SK-N-SH (cell line): ENCODE measurements around the gene SLC35G2.

Experiments
- CTCF ChIP-seq: fragments of 200-600 bp; sonication (generic); IDR thresholded peaks from 2 replicates; pipeline ENCODE4 v1.6.1; 2017; ENCODE audit warnings: antibody characterized with exemption, mild to moderate bottlenecking, moderate library complexity
- ELF1 ChIP-seq: IDR thresholded peaks from 2 replicates; pipeline ENCODE4 v1.4.0; 2012
- EP300 ChIP-seq, 2 experiments: IDR thresholded peaks; 2 replicates each; pipeline versions ENCODE4 v1.4.0 to v1.6.1; 2012; ENCODE audit warnings: borderline replicate concordance in 1 of 2, low read depth in 1 of 2, low read length in 1 of 2
- GABPA ChIP-seq: IDR thresholded peaks from 2 replicates; pipeline ENCODE4 v1.4.0; 2012; ENCODE audit warnings: low read depth, mild to moderate bottlenecking
- NRF1 ChIP-seq: IDR thresholded peaks from 2 replicates; pipeline ENCODE4 v1.6.1; 2012; ENCODE audit warnings: low read depth, mild to moderate bottlenecking, low read length
- POLR2AphosphoS5 ChIP-seq: IDR thresholded peaks from 2 replicates; pipeline ENCODE4 v1.6.1; 2012; ENCODE audit warnings: low read depth, low read length
- TAF1 ChIP-seq: IDR thresholded peaks from 2 replicates; pipeline ENCODE4 v1.6.1; 2012; ENCODE audit warnings: low read depth, mild to moderate bottlenecking, low read length, moderate library complexity, borderline replicate concordance
- TEAD4 ChIP-seq: IDR thresholded peaks from 2 replicates; pipeline ENCODE4 v1.4.0; 2012; ENCODE audit warnings: mild to moderate bottlenecking, borderline replicate concordance; ENCODE audit not compliant: insufficient read depth
- YY1 ChIP-seq: IDR thresholded peaks from 2 replicates; pipeline ENCODE4 v1.4.0; 2012; ENCODE audit warnings: low read depth, mild to moderate bottlenecking
- TF ChIP-seq, protein P1 (sequence below): IDR thresholded peaks from 2 replicates; pipeline ENCODE4 v1.6.1; 2012; ENCODE audit warnings: mild to moderate bottlenecking, low read depth, low read length, moderate library complexity

DNA sequence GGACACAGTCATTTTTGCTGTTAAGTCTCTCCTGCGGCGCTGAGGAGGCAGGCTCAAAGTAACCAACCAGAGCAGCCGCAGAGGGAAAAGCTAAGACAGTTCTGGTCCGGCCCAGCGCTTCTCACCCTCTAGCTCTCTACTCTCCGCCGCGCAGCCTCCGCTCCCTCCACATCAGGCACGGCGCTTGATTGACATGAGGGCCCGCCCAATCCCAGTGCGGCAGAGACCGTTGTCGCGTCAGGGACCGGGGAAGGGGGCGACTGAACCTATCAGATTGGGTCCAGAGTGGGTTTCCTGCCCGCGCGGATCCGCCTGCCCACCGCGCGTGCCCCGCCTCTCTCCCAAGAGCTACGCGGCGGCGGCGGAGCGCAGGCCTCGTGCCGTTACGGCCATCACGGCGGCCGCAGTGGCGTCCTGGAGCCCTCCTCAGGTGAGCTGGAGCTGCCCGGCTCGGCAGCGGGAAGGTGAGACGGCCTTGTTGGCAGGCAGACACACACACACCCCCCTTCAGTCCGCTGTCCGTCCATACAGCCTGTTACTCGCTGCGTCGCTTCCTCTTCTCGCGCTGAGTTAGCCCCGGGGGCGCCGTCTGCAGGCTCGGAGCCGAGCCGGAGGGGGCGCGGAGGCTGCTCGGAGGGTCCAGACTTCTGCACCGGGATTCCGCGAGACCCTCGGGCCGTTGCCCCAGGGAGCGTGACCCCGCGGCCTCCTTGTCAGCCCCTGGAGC, 43.1 kb downstream of the SLC35G2 start, which contains the start of gene NCK1:
- TF ChIP-seq CTCF (peak; percentile 28; the same call in 1 of the 2 replicates), GABPA (peak; percentile 68), POLR2AphosphoS5 (peak; percentile 74), TAF1 (peak; percentile 79; the same call in 1 of the 2 replicates), YY1 (peak; percentile 55; the same call in 1 of the 2 replicates), NRF1 (peak; percentile 74), EP300 (IDR thresholded peaks at IDR 0.05; ENCODE audit: borderline replicate concordance in 1 of 2, low read depth in 1 of 2, low read length in 1 of 2) (no peak), ELF1 (peak; percentile 43; the same call in 1 of the 2 replicates), TEAD4 (no peak)
- TF ChIP-seq, protein P1, sequence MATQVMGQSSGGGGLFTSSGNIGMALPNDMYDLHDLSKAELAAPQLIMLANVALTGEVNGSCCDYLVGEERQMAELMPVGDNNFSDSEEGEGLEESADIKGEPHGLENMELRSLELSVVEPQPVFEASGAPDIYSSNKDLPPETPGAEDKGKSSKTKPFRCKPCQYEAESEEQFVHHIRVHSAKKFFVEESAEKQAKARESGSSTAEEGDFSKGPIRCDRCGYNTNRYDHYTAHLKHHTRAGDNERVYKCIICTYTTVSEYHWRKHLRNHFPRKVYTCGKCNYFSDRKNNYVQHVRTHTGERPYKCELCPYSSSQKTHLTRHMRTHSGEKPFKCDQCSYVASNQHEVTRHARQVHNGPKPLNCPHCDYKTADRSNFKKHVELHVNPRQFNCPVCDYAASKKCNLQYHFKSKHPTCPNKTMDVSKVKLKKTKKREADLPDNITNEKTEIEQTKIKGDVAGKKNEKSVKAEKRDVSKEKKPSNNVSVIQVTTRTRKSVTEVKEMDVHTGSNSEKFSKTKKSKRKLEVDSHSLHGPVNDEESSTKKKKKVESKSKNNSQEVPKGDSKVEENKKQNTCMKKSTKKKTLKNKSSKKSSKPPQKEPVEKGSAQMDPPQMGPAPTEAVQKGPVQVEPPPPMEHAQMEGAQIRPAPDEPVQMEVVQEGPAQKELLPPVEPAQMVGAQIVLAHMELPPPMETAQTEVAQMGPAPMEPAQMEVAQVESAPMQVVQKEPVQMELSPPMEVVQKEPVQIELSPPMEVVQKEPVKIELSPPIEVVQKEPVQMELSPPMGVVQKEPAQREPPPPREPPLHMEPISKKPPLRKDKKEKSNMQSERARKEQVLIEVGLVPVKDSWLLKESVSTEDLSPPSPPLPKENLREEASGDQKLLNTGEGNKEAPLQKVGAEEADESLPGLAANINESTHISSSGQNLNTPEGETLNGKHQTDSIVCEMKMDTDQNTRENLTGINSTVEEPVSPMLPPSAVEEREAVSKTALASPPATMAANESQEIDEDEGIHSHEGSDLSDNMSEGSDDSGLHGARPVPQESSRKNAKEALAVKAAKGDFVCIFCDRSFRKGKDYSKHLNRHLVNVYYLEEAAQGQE, result no peak
